GM12878 (cell line): ENCODE results near the gene IHH. TPM values are rescaled to one million over a fixed set of nuclear protein-coding genes. Genes with fewer than 3 reads are reported as not detected.

Source experiments
- ATAC-seq: fragments of 200-7000 bp; cut with Tn5 transposase; 3 replicates; pipeline ENCODE4 v1.9.1; 2020; ENCODE audit warnings: mild to moderate bottlenecking, moderate library complexity
- BruUV-seq: library from RNA; stranded (reverse); fragments of 400-500 nt; replicated peaks from 2 replicates; lab custom pipeline; 2021; lab: Mats Ljungman, UMichigan
- CTCF ChIA-PET: fragments of 300-600 bp; sonication (Branson Sonifier 250); formaldehyde crosslinking; extraction: SDS; loops from one replicate; lab custom pipeline; 2021; ENCODE audit warnings: inconsistent platforms; lab: Yijun Ruan, JAX
- POLR2A ChIA-PET: fragments of 350-600 bp; formaldehyde crosslinking; extraction: SDS; loops from one replicate; lab custom pipeline; 2021; ENCODE audit warnings: inconsistent platforms; lab: Charles Lee
- RAD21 ChIA-PET: fragments of 300-600 bp; sonication (Branson Sonifier 250); formaldehyde crosslinking; loops from one replicate; lab custom pipeline; 2023; ENCODE audit warnings: antibody characterized with exemption; ENCODE audit not compliant: unreplicated experiment; lab: Charles Lee
- SMC1A ChIA-PET: fragments of 300-600 bp; sonication (Branson Sonifier 250); formaldehyde crosslinking; loops from one replicate; lab custom pipeline; 2023; ENCODE audit not compliant: unreplicated experiment, uncharacterized antibody; lab: Charles Lee
- DNase-seq: peaks from one replicate; pipeline ENCODE4 v3.0.0-alpha.2; 2011; ENCODE audit warnings: low read depth, low spot score
- FAIRE-seq: peaks from 3 replicates; lab custom pipeline; 2011; peaks lifted over from hg19 to GRCh38; lab: Jason Lieb, UNC
- H2AFZ ChIP-seq: 2 replicates; pipeline ENCODE4 v1.6.0; 2011; ENCODE audit warnings: low read depth, low read length, control low read depth; ENCODE audit not compliant: control insufficient read depth
- H3K27ac ChIP-seq: 2 replicates; pipeline ENCODE4 v1.5.1; 2011; ENCODE audit warnings: control low read depth; ENCODE audit not compliant: control insufficient read depth, insufficient read depth
- H3K27me3 ChIP-seq, 2 experiments: replicated peaks in 1 of 2; 2 replicates each; pipeline versions ENCODE4 v1.6.0 to v1.6.1; 2011; ENCODE audit warnings: low read length in 1 of 2; ENCODE audit not compliant: control insufficient read depth in 2 of 2, insufficient read depth in 2 of 2
- H3K36me3 ChIP-seq, 2 experiments: 2 replicates each; pipeline ENCODE4 v1.5.1; 2011; ENCODE audit warnings: low read length in 1 of 2; ENCODE audit not compliant: control insufficient read depth in 2 of 2, insufficient read depth in 2 of 2
- H3K4me1 ChIP-seq: 2 replicates; pipeline ENCODE4 v1.6.1; 2011; ENCODE audit warnings: mild to moderate bottlenecking, low read length, moderate library complexity, mixed read lengths; ENCODE audit not compliant: control insufficient read depth, insufficient read depth
- H3K4me2 ChIP-seq: 2 replicates; pipeline ENCODE4 v1.6.0; 2011; ENCODE audit warnings: control low read depth; ENCODE audit not compliant: control insufficient read depth, insufficient read depth
- H3K4me3 ChIP-seq: fragments of 200-600 bp; sonication (generic); 2 replicates; pipeline ENCODE4 v1.5.1; 2016
- H3K79me2 ChIP-seq: 2 replicates; pipeline ENCODE4 v1.6.0; 2011; ENCODE audit warnings: low read length; ENCODE audit not compliant: control insufficient read depth, insufficient read depth
- H3K9ac ChIP-seq: 2 replicates; pipeline ENCODE4 v1.8.0; 2011; ENCODE audit warnings: low read length, control low read depth, mixed read lengths; ENCODE audit not compliant: control insufficient read depth, insufficient read depth
- H3K9me3 ChIP-seq: replicated peaks from 3 replicates; pipeline ENCODE4 v1.5.1; 2011; ENCODE audit warnings: mild to moderate bottlenecking, low read length; ENCODE audit not compliant: control insufficient read depth, insufficient read depth
- H4K20me1 ChIP-seq: 2 replicates; pipeline ENCODE4 v1.6.0; 2011; ENCODE audit not compliant: control insufficient read depth, insufficient read depth
- ATF7 ChIP-seq: fragments of 450-650 bp; IDR thresholded peaks from 2 replicates; pipeline ENCODE4 v1.6.1; 2016; ENCODE audit warnings: low read depth, mild to moderate bottlenecking
- CBX5 ChIP-seq: sonication (generic); IDR thresholded peaks from 2 replicates; pipeline ENCODE4 v1.6.1; 2016; ENCODE audit warnings: low read depth, moderate library complexity, mild to moderate bottlenecking, inconsistent platforms
- CEBPZ ChIP-seq: fragments of 150-350 bp; IDR thresholded peaks from 2 replicates; pipeline ENCODE4 v1.6.1; 2016; ENCODE audit warnings: low read depth, low read length
- ETV6 ChIP-seq, 2 experiments: fragments of 450-650 bp in 1 of 2; IDR thresholded peaks in 1 of 2; conservative IDR thresholded peaks in 1 of 2; 2 replicates each; pipeline ENCODE4 v1.6.1; 2014; ENCODE audit warnings: antibody characterized with exemption in 1 of 2, borderline replicate concordance in 1 of 2, low read depth in 1 of 2, mild to moderate bottlenecking in 1 of 2, moderate library complexity in 1 of 2
- JUNB ChIP-seq: IDR thresholded peaks from 2 replicates; pipeline ENCODE4 v1.6.1; 2016; ENCODE audit warnings: antibody characterized with exemption, mild to moderate bottlenecking
- MEF2A ChIP-seq: IDR thresholded peaks from 2 replicates; pipeline ENCODE4 v1.6.1; 2011; ENCODE audit warnings: low read depth, mild to moderate bottlenecking, low read length, moderate library complexity; ENCODE audit not compliant: insufficient read depth
- PAX5 ChIP-seq: IDR thresholded peaks from 2 replicates; pipeline ENCODE4 v1.6.1; 2011; ENCODE audit warnings: low read depth, low read length, borderline replicate concordance
- PBX3 ChIP-seq: IDR thresholded peaks from 2 replicates; pipeline ENCODE4 v1.6.1; 2011; ENCODE audit warnings: mild to moderate bottlenecking, low read depth, low read length, moderate library complexity; ENCODE audit not compliant: insufficient replicate concordance
- RUNX3 ChIP-seq: IDR thresholded peaks from 2 replicates; pipeline ENCODE4 v1.6.1; 2012; ENCODE audit warnings: low read length, inconsistent platforms
- SIX5 ChIP-seq: IDR thresholded peaks from 2 replicates; pipeline ENCODE4 v1.6.1; 2011; ENCODE audit warnings: mild to moderate bottlenecking, low read depth, low read length, moderate library complexity; ENCODE audit not compliant: severe bottlenecking
- SMC3 ChIP-seq: IDR thresholded peaks from 2 replicates; pipeline ENCODE4 v1.6.1; 2011; ENCODE audit warnings: low read length, improper control_type of control experiment, borderline replicate concordance
- SPI1 ChIP-seq: IDR thresholded peaks from 2 replicates; pipeline ENCODE4 v1.6.1; 2011; ENCODE audit warnings: low read depth, mild to moderate bottlenecking, low read length, moderate library complexity, borderline replicate concordance; ENCODE audit not compliant: insufficient read depth
- whole genome bisulfite sequencing: methylation state at CpG from one replicate; pipeline ENCODE4 v1.1.6; 2016; ENCODE audit warnings: low lambda C conversion rate; ENCODE audit not compliant: insufficient replicate concordance, insufficient coverage; ENCODE audit errors: missing lambda C conversion rate; 5-methylcytosine and 5-hydroxymethylcytosine counted together
- in situ Hi-C: fragments of 300-500 bp; cut with MboI; formaldehyde crosslinking; loops from 9 replicates; pipeline ENCODE4 v1.14.3; 2018; ENCODE audit warnings: mixed read lengths
- intact Hi-C: fragments of 100-400 bp; cut with micrococcal nuclease; formaldehyde crosslinking; loops from one replicate; pipeline ENCODE4 v1.14.2; 2022; ENCODE audit not compliant: unreplicated experiment
- polyA plus RNA-seq, 11 experiments: library from polyadenylated mRNA; depleted of rRNA in 4 of 11; unstranded in 6 of 11; stranded (reverse) in 5 of 11; fragments of >200 nt; fragmentation: Nextera tagmentation in 4 of 11; fragmentation: Illumina TruSeq in 1 of 11; extraction: Ambion mirVana in 4 of 11; extraction: Trizol in 1 of 11; gene quantifications; 1 replicate in 1 of 11; 2 replicates in 10 of 11; pipeline versions ENCODE4 v1.2.1 to v1.2.3, GENCODE V29; 2011 to 2016; ENCODE audit warnings: inconsistent platforms in 2 of 11, missing spikeins in 2 of 11, low read depth in 1 of 11
- total RNA-seq, 4 experiments: library from RNA; depleted of rRNA in 3 of 4; stranded (reverse); fragments of >200 nt in 3 of 4; fragmentation: Illumina TruSeq in 1 of 4; extraction: Trizol in 1 of 4; gene quantifications; 2 replicates each; pipeline versions ENCODE4 v1.2.1 to v1.2.3, GENCODE V29; 2013 to 2021
- TF ChIP-seq, protein P1 (sequence below): fragments of 450-650 bp; IDR thresholded peaks from 2 replicates; pipeline ENCODE4 v1.6.1; 2017; ENCODE audit warnings: mild to moderate bottlenecking, moderate library complexity

The IHH gene
- total and polyA plus RNA-seq, 10 of the 15 experiments (the other 5 are each of a cell fraction or from before 2014, with no cell fraction given): 0.04 TPM; not detected in 9

- Histone ChIP-seq H4K20me1 (no peaks in the 10 kb centered on the region), H3K79me2 (no peaks in the 10 kb centered on the region), H3K4me2 (no peak overlapping the region), H2AFZ (no peak overlapping the region), H3K9me3 (no peaks in the 10 kb centered on the region), H3K27me3 (peaks cover 0 to 13% of the 10 kb centered on the region in 2 experiments; a peak in 2 of 4 replicates), H3K9ac (no peak overlapping the region), H3K4me1 (no peaks in the 10 kb centered on the region), H3K27ac (no peak overlapping the region)
- no TSS peak for BruUV-seq
- no peak for FAIRE-seq
- ChIA-PET RAD21 (no interaction called here), SMC1A (no interaction called here), POLR2A (no interaction called here)
- DNase-seq: no peak
- 6% methylated on average over 2 of the region's 2 CpGs for WGBS
- no peak for ATAC-seq
- intact Hi-C loops: no loop called here
- TF ChIP-seq JUNB (no peak), SPI1 (no peak), SMC3 (no peak), ETV6 (conservative IDR thresholded peaks at IDR 0.05 in 1 of 2, IDR thresholded peaks at IDR 0.05 in 1 of 2; ENCODE audit: borderline replicate concordance in 1 of 2, low read depth in 1 of 2) (no peak), PAX5 (no peak), CBX5 (no peak), PBX3 (no peak), MEF2A (no peak), ATF7 (no peak), RUNX3 (no peak), SIX5 (no peak), CEBPZ (no peak)
- TF ChIP-seq, protein P1, sequence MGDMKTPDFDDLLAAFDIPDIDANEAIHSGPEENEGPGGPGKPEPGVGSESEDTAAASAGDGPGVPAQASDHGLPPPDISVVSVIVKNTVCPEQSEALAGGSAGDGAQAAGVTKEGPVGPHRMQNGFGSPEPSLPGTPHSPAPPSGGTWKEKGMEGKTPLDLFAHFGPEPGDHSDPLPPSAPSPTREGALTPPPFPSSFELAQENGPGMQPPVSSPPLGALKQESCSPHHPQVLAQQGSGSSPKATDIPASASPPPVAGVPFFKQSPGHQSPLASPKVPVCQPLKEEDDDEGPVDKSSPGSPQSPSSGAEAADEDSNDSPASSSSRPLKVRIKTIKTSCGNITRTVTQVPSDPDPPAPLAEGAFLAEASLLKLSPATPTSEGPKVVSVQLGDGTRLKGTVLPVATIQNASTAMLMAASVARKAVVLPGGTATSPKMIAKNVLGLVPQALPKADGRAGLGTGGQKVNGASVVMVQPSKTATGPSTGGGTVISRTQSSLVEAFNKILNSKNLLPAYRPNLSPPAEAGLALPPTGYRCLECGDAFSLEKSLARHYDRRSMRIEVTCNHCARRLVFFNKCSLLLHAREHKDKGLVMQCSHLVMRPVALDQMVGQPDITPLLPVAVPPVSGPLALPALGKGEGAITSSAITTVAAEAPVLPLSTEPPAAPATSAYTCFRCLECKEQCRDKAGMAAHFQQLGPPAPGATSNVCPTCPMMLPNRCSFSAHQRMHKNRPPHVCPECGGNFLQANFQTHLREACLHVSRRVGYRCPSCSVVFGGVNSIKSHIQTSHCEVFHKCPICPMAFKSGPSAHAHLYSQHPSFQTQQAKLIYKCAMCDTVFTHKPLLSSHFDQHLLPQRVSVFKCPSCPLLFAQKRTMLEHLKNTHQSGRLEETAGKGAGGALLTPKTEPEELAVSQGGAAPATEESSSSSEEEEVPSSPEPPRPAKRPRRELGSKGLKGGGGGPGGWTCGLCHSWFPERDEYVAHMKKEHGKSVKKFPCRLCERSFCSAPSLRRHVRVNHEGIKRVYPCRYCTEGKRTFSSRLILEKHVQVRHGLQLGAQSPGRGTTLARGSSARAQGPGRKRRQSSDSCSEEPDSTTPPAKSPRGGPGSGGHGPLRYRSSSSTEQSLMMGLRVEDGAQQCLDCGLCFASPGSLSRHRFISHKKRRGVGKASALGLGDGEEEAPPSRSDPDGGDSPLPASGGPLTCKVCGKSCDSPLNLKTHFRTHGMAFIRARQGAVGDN: no peak
- TF ChIP-seq, all 136 proteins: peak for 0
- in situ Hi-C loops: no loop called here
- CTCF ChIA-PET: interaction anchor here (0.6 to 2.2 kb wide), 7 partner anchors 10 to 260 kb away, joined by 3 to 16 read pairs (median 4); no protein-coding TSS in a partner anchor
- no peak overlapping the region for H3K4me3 ChIP-seq
- H3K36me3 ChIP-seq: no peaks in the 10 kb centered on the region
Measured at GRCh38 chr2:219042750-219043149, 18.0 kb downstream of the IHH start.
